Karpas-422 (cell line): ENCODE results near the gene PCDHA7. TPM values are rescaled to one million over a fixed set of nuclear protein-coding genes. Genes with fewer than 3 reads are reported as not detected.

ENCODE experiments used
- DNase-seq: peaks from one replicate; pipeline ENCODE4 v3.0.0-alpha.2; 2015
- H2AFZ ChIP-seq: fragments of 200-600 bp; sonication (generic); 2 replicates; pipeline ENCODE4 v1.6.1; 2014; ENCODE audit warnings: antibody characterized with exemption, low read length, mixed read lengths
- H3K27ac ChIP-seq: fragments of 200-600 bp; sonication (generic); 2 replicates; pipeline ENCODE4 v1.5.1; 2014; ENCODE audit warnings: mild to moderate bottlenecking, low read length, moderate library complexity
- H3K27me3 ChIP-seq: fragments of 200-600 bp; sonication (generic); 2 replicates; pipeline ENCODE4 v1.6.1; 2014; ENCODE audit warnings: low read length, mixed read lengths
- H3K36me3 ChIP-seq: fragments of 200-600 bp; sonication (generic); 2 replicates; pipeline ENCODE4 v1.6.1; 2014; ENCODE audit warnings: low read length, mixed read lengths; ENCODE audit not compliant: insufficient read depth
- H3K4me1 ChIP-seq: fragments of 200-600 bp; sonication (generic); 2 replicates; pipeline ENCODE4 v1.6.1; 2014; ENCODE audit warnings: mild to moderate bottlenecking, low read length, mixed read lengths
- H3K4me2 ChIP-seq: fragments of 200-600 bp; sonication (generic); 2 replicates; pipeline ENCODE4 v1.6.1; 2014; ENCODE audit warnings: low read length, low read depth, mild to moderate bottlenecking; ENCODE audit not compliant: poor library complexity, severe bottlenecking
- H3K4me3 ChIP-seq: fragments of 200-600 bp; sonication (generic); 2 replicates; pipeline ENCODE4 v1.5.1; 2014; ENCODE audit warnings: mild to moderate bottlenecking, antibody characterized with exemption, low read length, mixed read lengths
- H3K79me2 ChIP-seq: fragments of 200-600 bp; sonication (generic); 2 replicates; pipeline ENCODE4 v1.6.1; 2014; ENCODE audit warnings: mild to moderate bottlenecking, low read length, mixed read lengths
- H3K9ac ChIP-seq: fragments of 200-600 bp; sonication (generic); 2 replicates; pipeline ENCODE4 v1.6.0; 2014; ENCODE audit warnings: low read length
- H3K9me2 ChIP-seq: fragments of 200-600 bp; sonication (generic), shearing (Covaris generic); replicated peaks from 2 replicates; pipeline ENCODE4 v1.6.0; 2014; ENCODE audit warnings: mild to moderate bottlenecking, low read length, moderate library complexity; ENCODE audit not compliant: insufficient read depth
- H3K9me3 ChIP-seq: fragments of 300-700, 200-600 bp; sonication (generic); 2 replicates; pipeline ENCODE4 v1.6.1; 2014; ENCODE audit warnings: low read length, mixed read lengths
- H4K20me1 ChIP-seq: fragments of 200-600 bp; sonication (generic); 2 replicates; pipeline ENCODE4 v1.6.1; 2014; ENCODE audit warnings: mild to moderate bottlenecking, antibody characterized with exemption, low read length, low read depth; ENCODE audit not compliant: insufficient read depth
- total RNA-seq: library from RNA; depleted of rRNA; stranded (reverse); fragments of >200 nt; shearing (Covaris generic); gene quantifications from 2 replicates; pipeline ENCODE4 v1.2.3, GENCODE V29; 2014; ENCODE audit warnings: low replicate concordance; rRNA removed

PCDHA7 gene
- total RNA-seq, 1 experiment from 2014 or later, result not detected

DNA sequence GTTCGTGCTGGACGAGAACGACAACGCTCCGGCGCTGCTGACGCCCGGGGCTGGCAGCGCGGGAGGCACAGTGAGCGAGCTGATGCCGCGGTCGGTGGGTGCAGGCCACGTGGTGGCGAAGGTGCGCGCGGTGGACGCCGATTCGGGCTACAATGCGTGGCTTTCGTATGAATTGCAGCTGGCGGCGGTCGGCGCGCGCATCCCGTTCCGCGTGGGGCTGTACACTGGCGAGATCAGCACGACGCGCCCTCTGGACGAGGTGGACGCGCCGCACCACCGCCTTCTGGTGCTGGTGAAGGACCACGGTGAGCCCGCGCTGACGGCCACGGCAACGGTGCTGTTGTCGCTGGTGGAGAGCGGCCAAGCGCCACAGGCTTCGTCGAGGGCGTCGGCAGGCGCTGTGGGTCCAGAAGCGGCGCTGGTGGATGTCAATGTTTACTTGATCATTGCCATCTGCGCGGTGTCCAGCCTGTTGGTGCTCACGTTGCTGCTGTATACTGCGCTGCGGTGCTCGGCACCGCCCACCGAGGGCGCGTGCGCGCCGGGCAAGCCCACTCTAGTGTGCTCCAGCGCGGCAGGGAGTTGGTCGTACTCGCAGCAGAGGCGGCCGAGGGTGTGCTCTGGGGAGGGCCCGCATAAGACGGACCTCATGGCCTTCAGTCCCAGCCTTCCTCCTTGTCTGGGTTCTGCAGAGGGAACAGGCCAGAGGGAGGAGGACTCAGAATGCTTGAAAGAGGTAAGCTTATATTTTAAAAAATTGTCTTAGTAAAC is 50.0 kb downstream of the PCDHA7 start:
- H3K27ac ChIP-seq, result no peak overlapping the region
- H3K9me2 ChIP-seq, result no peaks in the 10 kb centered on the region
- H3K27me3 ChIP-seq, result no peaks in the 10 kb centered on the region
- H3K9me3 ChIP-seq, result no peaks in the 10 kb centered on the region
- no peak overlapping the region for H2AFZ ChIP-seq
- H3K4me2 ChIP-seq, result no peak overlapping the region
- no peaks in the 10 kb centered on the region for H4K20me1 ChIP-seq
- no peak for DNase-seq
- no peaks in the 10 kb centered on the region for H3K36me3 ChIP-seq
- no peaks in the 10 kb centered on the region for H3K4me1 ChIP-seq
- no peak overlapping the region for H3K9ac ChIP-seq
- no peaks in the 10 kb centered on the region for H3K79me2 ChIP-seq
- H3K4me3 ChIP-seq, result no peak overlapping the region

Other genes with a start within 250 kb of the PCDHA7 start
- not detected in 2 replicates for gene CD14, start 201.1 kb upstream of the PCDHA7 start, total RNA-seq
- 23.8 and 29.9 TPM in 2 replicates for gene TMCO6, start 194.8 kb upstream of the PCDHA7 start, total RNA-seq
- gene NDUFA2, start 186.6 kb upstream of the PCDHA7 start, total RNA-seq, result 126 and 131 TPM in 2 replicates
- gene IK, start 186.4 kb upstream of the PCDHA7 start, total RNA-seq, result 101 and 106 TPM in 2 replicates
- gene WDR55, start 169.4 kb upstream of the PCDHA7 start, total RNA-seq, result 15.9 and 21.5 TPM in 2 replicates
- 0.71 and 2.0 TPM in 2 replicates for gene DND1, start 160.7 kb upstream of the PCDHA7 start, total RNA-seq
- 29.9 and 61.0 TPM in 2 replicates for gene HARS1, start 142.9 kb upstream of the PCDHA7 start, total RNA-seq
- gene HARS2, start 142.8 kb upstream of the PCDHA7 start, total RNA-seq, result 18.1 and 18.3 TPM in 2 replicates
- 18.1 and 20.6 TPM in 2 replicates for gene ZMAT2, start 133.8 kb upstream of the PCDHA7 start, total RNA-seq
- not detected in 2 replicates for gene PCDHA1, start 48.1 kb upstream of the PCDHA7 start, total RNA-seq
- not detected in 2 replicates for gene PCDHA2, start 39.4 kb upstream of the PCDHA7 start, total RNA-seq
- gene PCDHA3, start 33.2 kb upstream of the PCDHA7 start, total RNA-seq, result not detected in 2 replicates
- not detected in 2 replicates for gene PCDHA4, start 27.2 kb upstream of the PCDHA7 start, total RNA-seq
- gene PCDHA5, start 12.7 kb upstream of the PCDHA7 start, total RNA-seq, result not detected in 2 replicates
- gene PCDHA6, start 6.3 kb upstream of the PCDHA7 start, total RNA-seq, result not detected in 2 replicates
- not detected in 2 replicates for gene PCDHA8, start 6.9 kb downstream of the PCDHA7 start, total RNA-seq
- not detected in 2 replicates for gene PCDHA9, start 14.1 kb downstream of the PCDHA7 start, total RNA-seq
- not detected in 2 replicates for gene PCDHA10, start 21.6 kb downstream of the PCDHA7 start, total RNA-seq
- gene PCDHA11, start 34.7 kb downstream of the PCDHA7 start, total RNA-seq, result not detected in 2 replicates
- not detected in 2 replicates for gene PCDHA12, start 41.0 kb downstream of the PCDHA7 start, total RNA-seq
- gene PCDHA13, start 47.9 kb downstream of the PCDHA7 start, total RNA-seq, result not detected in 2 replicates
- gene PCDHAC1, start 92.0 kb downstream of the PCDHA7 start, total RNA-seq, result not detected in 2 replicates
- gene PCDHAC2, start 132.2 kb downstream of the PCDHA7 start, total RNA-seq, result not detected in 2 replicates
- gene PCDHB1, start 217.1 kb downstream of the PCDHA7 start, total RNA-seq, result not detected in 2 replicates